Activated CD8-positive, alpha-beta memory T cell treated with anti-CD3 and anti-CD28 coated beads, Interleukin-2, amount 10 ng/mL, durations not matched to agents 7 days and 5 days (primary cell): ENCODE measurements around the gene MRPL24. TPM values are rescaled to one million over a fixed set of nuclear protein-coding genes. Genes with fewer than 3 reads are reported as not detected.

Source experiments
- ATAC-seq: fragments of 150-1000 bp; cut with Tn5 transposase; one replicate; pipeline ENCODE4 v1.10.0; 2021; ENCODE audit warnings: moderate library complexity
- CTCF ChIA-PET: fragments of 350-600 bp; sonication (Branson Sonifier 250); formaldehyde crosslinking; loops from one replicate; lab custom pipeline; 2021; ENCODE audit warnings: antibody characterized with exemption; lab: Charles Lee
- DNase-seq: peaks from one replicate; pipeline ENCODE4 v3.0.0-alpha.2; 2020
- H3K27ac Mint-ChIP-seq: one replicate; pipeline ENCODE4 v1.8.0; 2021; ENCODE audit warnings: mild to moderate bottlenecking, mixed read lengths
- H3K27me3 Mint-ChIP-seq: one replicate; pipeline ENCODE4 v1.8.0; 2021; ENCODE audit warnings: mixed read lengths
- H3K36me3 Mint-ChIP-seq: one replicate; pipeline ENCODE4 v1.8.0; 2021; ENCODE audit warnings: mild to moderate bottlenecking, mixed read lengths
- H3K4me1 Mint-ChIP-seq: one replicate; pipeline ENCODE4 v1.8.0; 2021; ENCODE audit warnings: mixed read lengths
- H3K4me3 Mint-ChIP-seq: one replicate; pipeline ENCODE4 v1.8.0; 2021; ENCODE audit warnings: mild to moderate bottlenecking, moderate library complexity, mixed read lengths
- H3K9me3 Mint-ChIP-seq: one replicate; pipeline ENCODE4 v1.8.0; 2022; ENCODE audit warnings: low read depth, mixed read lengths
- total RNA-seq, 2 experiments: library from RNA; stranded (reverse); gene quantifications; one replicate each; pipeline ENCODE4 v1.2.3, GENCODE V29; 2021

Gene MRPL24
- total RNA-seq, 2 experiments from 2014 or later: 60.4 to 80.0 TPM

GRCh38 chr1:156746406-156746727 is 5.5 kb upstream of the MRPL24 start:
- Mint-ChIP-seq H3K27me3 (no peaks in the 10 kb centered on the region), H3K4me1 (peaks cover 78% of the 10 kb centered on the region), H3K27ac (peak overlapping the region; percentile 94), H3K36me3 (peaks cover 36% of the 10 kb centered on the region), H3K9me3 (no peaks in the 10 kb centered on the region), H3K4me3 (peak overlapping the region; percentile 98)
- CTCF ChIA-PET: interaction anchor here (1.3 to 3.3 kb wide), 2 partner anchors 19 to 59 kb away, joined by 3 to 44 read pairs; partner anchors contain the start of genes ISG20L2 and METTL25B
- DNase-seq (no peak), ATAC-seq (no peak)

- Mint-ChIP-seq H3K27ac (peak overlapping the region; percentile 38), H3K4me1 (peaks cover 81% of the 10 kb centered on the region), H3K36me3 (peaks cover 39% of the 10 kb centered on the region), H3K4me3 (no peak overlapping the region), H3K27me3 (no peaks in the 10 kb centered on the region), H3K9me3 (no peaks in the 10 kb centered on the region)
- CTCF ChIA-PET: interaction anchor here (1.3 to 3.3 kb wide), 2 partner anchors 19 to 59 kb away, joined by 3 to 44 read pairs; partner anchors contain the start of genes ISG20L2 and METTL25B
- no peak for ATAC-seq
- no peak for DNase-seq
These were observed 5.0 kb upstream of the MRPL24 start for GRCh38 chr1:156745881-156746280.

GRCh38 chr1:156744786-156745419 is 4.0 kb upstream of the MRPL24 start:
- Mint-ChIP-seq H3K27me3 (no peaks in the 10 kb centered on the region), H3K4me1 (peaks cover 88% of the 10 kb centered on the region), H3K36me3 (peaks cover 34% of the 10 kb centered on the region), H3K4me3 (no peak overlapping the region), H3K9me3 (no peaks in the 10 kb centered on the region), H3K27ac (peak overlapping the region; percentile 64)
- CTCF ChIA-PET: interaction anchor here (1.3 to 5.1 kb wide), 2 partner anchors 16 to 58 kb away, joined by 3 to 87 read pairs; partner anchors contain the start of genes ISG20L2 and METTL25B
- DNase-seq (no peak), ATAC-seq (no peak)

GRCh38 chr1:156744344-156744743 is 3.5 kb upstream of the MRPL24 start:
- CTCF ChIA-PET: interaction anchor here (5.1 kb wide), 1 partner anchor 16 kb away, joined by 87 read pairs; the partner anchor contains the start of genes ISG20L2 and METTL25B
- Mint-ChIP-seq H3K27ac (peak overlapping the region; percentile 64), H3K36me3 (peaks cover 29% of the 10 kb centered on the region), H3K4me3 (no peak overlapping the region), H3K27me3 (no peaks in the 10 kb centered on the region), H3K9me3 (no peaks in the 10 kb centered on the region), H3K4me1 (peaks cover 86% of the 10 kb centered on the region)
- DNase-seq (no peak), ATAC-seq (no peak)

- Mint-ChIP-seq H3K27ac (peak overlapping the region; percentile 29), H3K4me1 (peaks cover 85% of the 10 kb centered on the region), H3K36me3 (peaks cover 27% of the 10 kb centered on the region), H3K4me3 (no peak overlapping the region), H3K9me3 (no peaks in the 10 kb centered on the region), H3K27me3 (no peaks in the 10 kb centered on the region)
- CTCF ChIA-PET: interaction anchor here (5.1 to 5.6 kb wide), 2 partner anchors 8 to 15 kb away, joined by 37 to 87 read pairs; partner anchors contain the start of genes HDGF, ISG20L2 and METTL25B
- ATAC-seq (no peak), DNase-seq (no peak)
These were observed 2.7 kb upstream of the MRPL24 start for GRCh38 chr1:156743367-156744302.

GRCh38 chr1:156742801-156743200 is 1.9 kb upstream of the MRPL24 start:
- CTCF ChIA-PET: interaction anchor here (0.8 to 5.6 kb wide), 4 partner anchors 9 to 117 kb away, joined by 3 to 87 read pairs (median 27); partner anchors contain the start of genes HDGF, ISG20L2, METTL25B and NTRK1
- Mint-ChIP-seq H3K9me3 (no peaks in the 10 kb centered on the region), H3K27ac (peak overlapping the region; percentile 96), H3K4me3 (no peak overlapping the region), H3K36me3 (peaks cover 35% of the 10 kb centered on the region), H3K27me3 (no peaks in the 10 kb centered on the region), H3K4me1 (peaks cover 78% of the 10 kb centered on the region)
- DNase-seq (no peak), ATAC-seq (no peak)

- no peak for DNase-seq
- Mint-ChIP-seq H3K9me3 (no peaks in the 10 kb centered on the region), H3K4me1 (peaks cover 71% of the 10 kb centered on the region), H3K4me3 (peak overlapping the region; percentile 95), H3K27ac (peak overlapping the region; percentile 96), H3K27me3 (no peaks in the 10 kb centered on the region), H3K36me3 (peaks cover 38% of the 10 kb centered on the region)
- CTCF ChIA-PET: interaction anchor here (0.8 to 5.6 kb wide), 5 partner anchors 9 to 118 kb away, joined by 3 to 87 read pairs (median 17); partner anchors contain the start of genes HDGF, ISG20L2, METTL25B and NTRK1
- no peak for ATAC-seq
These were observed 1.1 kb upstream of the MRPL24 start for GRCh38 chr1:156742017-156742416.

GRCh38 chr1:156741481-156741983 is 644 bp upstream of the MRPL24 start:
- Mint-ChIP-seq H3K9me3 (no peaks in the 10 kb centered on the region), H3K27ac (peak overlapping the region; percentile 96), H3K4me3 (peak overlapping the region; percentile 95), H3K27me3 (no peaks in the 10 kb centered on the region), H3K36me3 (peaks cover 36% of the 10 kb centered on the region), H3K4me1 (peaks cover 67% of the 10 kb centered on the region)
- CTCF ChIA-PET: interaction anchor here (0.8 to 5.6 kb wide), 9 partner anchors 10 to 120 kb away, joined by 3 to 87 read pairs (median 3); partner anchors contain the start of genes HDGF, ISG20L2, METTL25B and NTRK1
- DNase-seq (no peak), ATAC-seq (no peak)

- Mint-ChIP-seq H3K4me1 (peaks cover 54% of the 10 kb centered on the region), H3K27ac (peak overlapping the region; percentile 96), H3K36me3 (peaks cover 33% of the 10 kb centered on the region), H3K27me3 (no peaks in the 10 kb centered on the region), H3K9me3 (no peaks in the 10 kb centered on the region), H3K4me3 (peak overlapping the region; percentile 95)
- ATAC-seq (no peak), DNase-seq (no peak)
- CTCF ChIA-PET: interaction anchor here (0.7 to 5.6 kb wide), 8 partner anchors 11 to 120 kb away, joined by 3 to 87 read pairs (median 6); partner anchors contain the start of genes HDGF, ISG20L2, METTL25B and NTRK1
These were observed 599 bp downstream of the MRPL24 start for GRCh38 chr1:156740237-156740740.

- Mint-ChIP-seq H3K4me3 (peak overlapping the region; percentile 22), H3K4me1 (peaks cover 43% of the 10 kb centered on the region), H3K9me3 (no peaks in the 10 kb centered on the region), H3K36me3 (peaks cover 31% of the 10 kb centered on the region), H3K27ac (peak overlapping the region; percentile 26), H3K27me3 (no peaks in the 10 kb centered on the region)
- ATAC-seq (no peak), DNase-seq (no peak)
- CTCF ChIA-PET: interaction anchor here (1.1 to 5.6 kb wide), 3 partner anchors 12 to 121 kb away, joined by 9 to 37 read pairs (median 17); partner anchors contain the start of genes HDGF and NTRK1
These were observed 2.0 kb downstream of the MRPL24 start for GRCh38 chr1:156738916-156739315.

- peaks cover 31% of the 10 kb centered on the region for H3K36me3 Mint-ChIP-seq
- no peaks in the 10 kb centered on the region for H3K27me3 Mint-ChIP-seq
- CTCF ChIA-PET: interaction anchor here (1.1 to 5.6 kb wide), 3 partner anchors 12 to 122 kb away, joined by 9 to 37 read pairs (median 17); partner anchors contain the start of genes HDGF and NTRK1
- ATAC-seq: no peak
- no peak for DNase-seq
- peaks cover 40% of the 10 kb centered on the region for H3K4me1 Mint-ChIP-seq
- peak overlapping the region; percentile 26 for H3K27ac Mint-ChIP-seq
- no peak overlapping the region for H3K4me3 Mint-ChIP-seq
- no peaks in the 10 kb centered on the region for H3K9me3 Mint-ChIP-seq
These were observed 2.5 kb downstream of the MRPL24 start for GRCh38 chr1:156738407-156738806.

GRCh38 chr1:156733989-156734584 is 6.8 kb downstream of the MRPL24 start:
- peaks cover 21% of the 10 kb centered on the region for H3K4me1 Mint-ChIP-seq
- H3K36me3 Mint-ChIP-seq: peaks cover 13% of the 10 kb centered on the region
- no peak overlapping the region for H3K4me3 Mint-ChIP-seq
- CTCF ChIA-PET: interaction anchor here (0.9 kb wide), 1 partner anchor 8 kb away, joined by 3 read pairs; no protein-coding TSS in a partner anchor
- no peak overlapping the region for H3K27ac Mint-ChIP-seq
- no peaks in the 10 kb centered on the region for H3K9me3 Mint-ChIP-seq
- no peak for DNase-seq
- no peak for ATAC-seq
- H3K27me3 Mint-ChIP-seq: no peaks in the 10 kb centered on the region
